ENCODE measurements around the gene FOXF2. TPM values are rescaled to one million over a fixed set of nuclear protein-coding genes. Genes with fewer than 3 reads are reported as not detected.

Gene FOXF2
- total RNA-seq, 1 donor from 2014 or later = not detected

GRCh38 chr6:1378065-1379016, 11.0 kb upstream of the FOXF2 start:
- DNase-seq (ENCODE audit: extremely low read depth, low read depth, low spot score) = no peak

- DNase-seq (ENCODE audit: extremely low read depth, low read depth, low spot score) = no peak
Observed at GRCh38 chr6:1379017-1379787, 10.2 kb upstream of the FOXF2 start.

- no peak for DNase-seq (ENCODE audit: extremely low read depth, low read depth, low spot score)
Observed at GRCh38 chr6:1379788-1380147, 9.6 kb upstream of the FOXF2 start.

- DNase-seq (ENCODE audit: extremely low read depth, low read depth, low spot score) = no peak
Observed at GRCh38 chr6:1380625-1381427, 8.6 kb upstream of the FOXF2 start.

- DNase-seq (ENCODE audit: extremely low read depth, low read depth, low spot score) = no peak
Observed at GRCh38 chr6:1381481-1382330, 7.7 kb upstream of the FOXF2 start.

DNA sequence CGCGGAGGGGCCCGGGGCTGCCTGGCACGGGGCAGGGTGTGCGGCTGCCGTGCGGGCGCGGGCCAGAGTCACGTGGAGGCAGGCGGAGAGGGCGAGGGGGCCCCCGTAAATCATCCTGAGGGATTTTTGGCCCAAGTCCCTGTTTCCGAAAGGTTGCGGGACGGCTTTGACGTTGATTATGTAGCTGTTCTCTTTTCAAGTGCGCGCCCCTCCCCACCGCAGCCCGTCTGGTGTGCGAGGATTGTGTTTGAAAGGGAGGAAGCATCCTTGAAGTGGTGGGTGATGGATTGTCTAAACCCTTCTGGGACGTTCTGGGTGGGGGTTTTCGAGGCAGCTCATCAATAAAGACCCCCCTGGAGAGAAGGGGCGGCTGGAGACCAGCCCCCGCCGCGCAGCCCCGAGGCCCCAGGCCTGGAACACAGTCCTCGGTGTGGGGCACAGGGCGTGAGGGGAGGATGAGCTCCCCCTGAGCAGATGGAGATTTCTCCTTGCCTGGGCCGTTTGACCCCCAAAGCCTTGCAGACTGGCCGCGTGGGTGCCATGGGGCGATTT, 7.0 kb upstream of the FOXF2 start:
- no peak for DNase-seq (ENCODE audit: extremely low read depth, low read depth, low spot score)

DNA sequence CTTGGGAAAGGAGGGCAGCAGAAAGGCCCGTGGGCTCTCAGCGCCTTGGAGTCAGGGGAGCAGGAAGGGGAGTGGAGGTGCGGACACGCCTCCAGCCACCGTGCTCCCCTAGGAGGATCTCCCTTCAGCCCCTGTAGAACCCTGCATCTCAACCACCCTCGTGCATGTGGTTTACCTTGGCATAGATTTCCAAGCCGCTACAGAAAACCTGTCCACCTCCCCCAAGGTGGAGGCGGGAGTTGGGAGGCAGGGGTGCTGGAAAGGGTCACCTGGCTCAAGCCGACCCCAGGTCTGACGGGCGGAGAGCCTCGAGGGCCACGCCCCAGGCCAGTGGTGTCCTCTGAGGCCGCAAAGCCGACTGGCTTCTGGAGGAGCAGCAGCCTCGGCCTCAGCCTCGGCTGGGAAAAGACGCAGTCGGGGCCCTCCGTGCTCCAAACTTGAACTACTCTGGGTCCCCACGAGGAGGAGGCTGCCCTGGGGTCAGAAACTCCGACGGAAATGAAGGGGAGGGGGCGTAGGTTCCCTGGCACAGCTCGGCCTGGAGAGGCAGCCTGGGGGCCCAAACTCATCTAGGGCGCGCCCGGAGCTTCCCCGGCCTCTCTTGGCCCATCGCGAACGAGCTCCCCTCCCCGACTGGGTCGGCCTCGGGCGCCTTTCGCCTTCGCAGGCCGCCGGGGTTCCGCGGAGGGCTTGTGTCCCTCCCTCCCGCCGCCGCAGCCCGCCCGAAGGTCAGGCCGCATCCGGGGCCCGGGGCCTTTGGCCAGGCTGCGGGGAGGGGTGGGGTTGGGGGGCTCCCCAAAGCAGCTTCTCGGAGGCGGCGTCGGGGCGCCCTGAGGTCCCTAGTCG, 6.3 kb upstream of the FOXF2 start:
- no peak for DNase-seq (ENCODE audit: extremely low read depth, low read depth, low spot score)

GRCh38 chr6:1383729-1384548, 5.4 kb upstream of the FOXF2 start:
- DNase-seq (ENCODE audit: extremely low read depth, low read depth, low spot score) = no peak

DNA sequence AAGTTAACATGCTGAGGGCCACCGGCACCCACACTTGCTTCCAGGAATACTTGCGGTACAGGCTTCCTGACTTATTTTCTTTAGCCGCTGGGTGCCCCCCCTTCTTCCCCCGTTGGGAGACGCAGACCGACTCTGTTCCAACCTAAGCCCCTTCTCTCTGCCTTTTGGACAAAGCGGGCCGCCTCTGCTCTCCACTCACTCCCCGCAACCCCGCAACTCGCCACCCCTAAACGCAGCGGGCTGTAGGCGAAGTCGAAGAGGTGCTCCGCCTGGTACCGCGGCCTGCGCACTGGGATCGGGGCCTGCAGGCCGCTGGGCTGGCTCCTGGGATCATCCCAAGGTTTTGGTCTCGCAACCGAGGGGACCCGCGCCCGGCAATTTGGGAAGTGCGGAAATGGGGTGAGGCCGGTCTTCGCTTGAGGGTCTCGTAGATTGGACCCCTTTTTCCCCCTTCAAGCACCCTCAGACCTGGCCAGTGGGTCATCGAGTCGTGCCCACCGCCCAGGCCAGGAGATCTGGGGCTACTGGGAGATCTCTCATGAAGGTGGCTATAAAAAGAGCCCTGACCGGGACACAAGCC, 4.7 kb upstream of the FOXF2 start:
- no peak for DNase-seq (ENCODE audit: extremely low read depth, low read depth, low spot score)

DNA sequence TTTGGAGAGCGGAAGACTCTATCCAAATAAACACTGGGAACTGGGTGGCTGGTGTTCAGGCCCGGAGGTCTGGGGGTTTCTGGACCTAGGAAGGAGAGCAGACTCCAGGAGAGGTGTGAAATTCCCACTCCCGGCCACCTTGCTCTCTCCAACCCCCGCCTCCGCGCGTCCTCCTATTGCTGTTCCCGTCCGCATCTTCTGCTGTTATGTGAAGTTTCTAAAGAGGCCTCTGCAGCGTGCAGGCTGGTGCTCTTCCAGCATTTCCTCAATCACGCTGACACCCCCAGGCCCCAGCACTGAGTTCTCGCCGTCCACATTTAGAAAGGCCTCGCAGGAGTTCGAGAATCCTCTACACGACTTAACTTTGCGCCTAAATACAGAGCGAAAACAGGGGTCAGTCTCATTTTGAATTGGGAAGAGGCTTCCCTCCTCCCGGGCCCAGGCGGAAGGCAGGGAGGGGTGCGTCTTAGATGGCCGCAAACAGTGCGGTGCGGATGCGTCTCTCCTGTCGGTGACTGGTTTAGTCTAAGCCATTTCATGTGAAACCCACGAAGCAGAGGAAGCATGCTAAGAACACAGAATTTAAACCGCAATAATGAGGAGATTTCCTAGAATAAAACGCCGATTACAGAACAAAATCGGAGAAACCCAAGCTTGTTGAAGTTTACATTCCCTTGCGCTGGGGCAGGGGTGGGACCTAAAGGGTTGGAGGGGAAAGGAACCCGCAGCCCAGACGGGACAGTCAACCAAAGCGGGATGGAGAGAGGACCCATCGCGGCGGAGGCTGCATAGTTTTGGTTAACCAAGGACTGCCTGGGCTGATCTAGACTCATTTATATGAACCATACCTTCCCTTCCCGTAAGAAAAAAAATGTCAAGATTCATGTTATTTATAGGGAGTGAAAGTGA, 4.0 kb upstream of the FOXF2 start:
- no peak for DNase-seq (ENCODE audit: extremely low read depth, low read depth, low spot score)

DNA sequence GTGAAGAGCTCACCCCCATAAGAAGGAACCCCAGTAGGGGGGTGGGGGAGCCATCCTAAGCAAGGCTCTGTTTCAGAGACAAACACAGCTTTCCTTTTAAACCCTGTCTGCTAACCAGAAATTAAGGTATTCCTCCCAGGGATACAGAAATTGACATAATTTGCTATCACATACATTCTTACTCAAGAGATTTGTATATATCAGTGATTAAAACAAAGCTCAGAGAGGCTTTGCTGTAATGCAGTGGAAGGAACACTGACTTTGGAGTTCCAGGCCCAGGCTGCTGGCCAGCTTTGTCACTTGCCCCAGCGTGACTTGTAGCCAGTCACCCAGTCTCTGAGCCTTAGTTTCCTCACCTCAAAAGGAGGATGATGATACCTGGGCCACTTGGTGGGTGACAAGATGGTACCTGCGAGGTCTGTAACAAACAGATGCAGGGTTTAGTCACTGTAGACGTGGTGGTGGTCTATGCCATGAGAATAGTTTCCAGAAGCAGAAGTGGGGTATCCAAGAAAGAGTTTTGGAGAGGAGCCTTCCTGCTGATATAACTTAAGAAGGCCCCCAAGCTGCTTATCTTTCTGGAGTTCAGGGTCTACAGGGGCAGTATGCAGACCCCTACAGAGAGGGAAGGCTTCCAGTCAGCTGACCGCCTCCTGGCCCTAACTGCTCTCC, 3.2 kb upstream of the FOXF2 start:
- no peak for DNase-seq (ENCODE audit: extremely low read depth, low read depth, low spot score)

DNA sequence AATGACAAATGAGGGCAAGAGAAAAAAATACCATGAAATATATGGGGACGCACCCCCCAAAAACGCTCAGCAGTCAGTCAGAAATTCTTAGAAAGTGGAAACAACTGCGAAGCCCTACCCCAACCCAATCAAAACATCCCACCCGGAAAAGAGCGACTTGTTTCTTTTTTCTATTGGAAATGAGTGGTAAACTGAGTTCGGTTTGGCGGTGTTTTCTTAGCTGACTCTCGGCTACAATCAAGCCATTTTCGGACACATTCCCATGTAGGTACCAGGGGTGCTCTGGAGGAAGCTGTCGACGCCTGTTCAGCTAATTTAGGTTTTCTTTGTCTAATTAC, 1.9 kb upstream of the FOXF2 start:
- DNase-seq (ENCODE audit: extremely low read depth, low read depth, low spot score) = no peak

GRCh38 chr6:1387876-1388629, 1.3 kb upstream of the FOXF2 start:
- no peak for DNase-seq (ENCODE audit: extremely low read depth, low read depth, low spot score)

DNA sequence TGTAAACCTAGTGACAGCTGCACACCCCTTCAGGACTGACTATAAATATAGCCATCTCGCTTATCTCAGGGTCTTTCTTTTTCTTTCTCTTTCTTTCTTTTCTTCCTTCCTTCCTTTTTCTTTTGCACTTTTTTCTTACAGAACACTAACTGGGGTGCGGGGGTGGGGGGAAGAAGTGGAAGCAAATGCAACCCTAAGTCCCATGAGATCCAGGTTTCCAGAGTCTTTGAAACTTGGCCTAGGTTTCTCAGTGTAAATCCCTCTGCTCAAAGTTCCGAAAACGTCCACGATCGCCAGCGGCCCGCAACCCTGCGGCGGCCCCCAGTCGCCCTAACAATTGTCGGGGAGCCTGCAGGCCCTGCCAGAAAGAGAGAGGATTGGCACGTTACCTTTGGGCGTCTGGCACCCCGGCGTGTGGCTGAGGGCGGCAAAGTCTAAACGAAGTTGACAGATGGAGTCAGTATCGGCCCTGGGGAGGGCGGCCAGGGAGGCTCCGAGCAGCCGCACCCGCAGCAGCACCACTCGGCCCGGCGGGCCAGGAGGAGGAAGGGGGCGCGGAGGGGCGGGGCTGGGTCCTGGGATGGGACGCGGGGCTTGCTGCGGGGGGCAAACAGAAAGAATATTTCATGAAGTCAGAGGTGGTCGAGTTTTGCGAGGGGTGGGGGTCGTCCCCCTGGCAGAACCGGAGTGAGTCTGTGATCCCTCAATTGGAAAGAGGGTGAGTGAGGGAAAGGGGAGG, 577 bp upstream of the FOXF2 start:
- DNase-seq (ENCODE audit: extremely low read depth, low read depth, low spot score) = no peak

Measured in glomerular endothelial cell (primary cell).